Activated CD4-positive, alpha-beta T cell treated with anti-CD3 and anti-CD28 coated beads for 4 hours (primary cell): ENCODE data around the gene MRPS18A.
"Not testable (repeated sequence)": the region's sequence is repeated elsewhere in the genome, so short reads cannot be mapped to it uniquely, and the experiment has no call there.

Experiments
- DNase-seq, 2 donors: peaks; one replicate each; pipeline ENCODE4 v3.0.0-alpha.2; 2020

The MRPS18A gene

GRCh38 chr6:43669050-43669921, 18.3 kb downstream of the MRPS18A start:
- DNase-seq: no peak

- DNase-seq: peak; percentile 23 to 35
Measured at GRCh38 chr6:43668151-43669028, 19.2 kb downstream of the MRPS18A start.

GRCh38 chr6:43667245-43668150, 20.1 kb downstream of the MRPS18A start:
- peak; percentile 70 to 77 for DNase-seq

- no peak for DNase-seq
Measured at GRCh38 chr6:43666196-43666920, 21.2 kb downstream of the MRPS18A start.

GRCh38 chr6:43665376-43665775, 22.2 kb downstream of the MRPS18A start:
- no peak for DNase-seq

- DNase-seq: not testable (repeated sequence)
Measured at GRCh38 chr6:43662948-43663347, 24.6 kb downstream of the MRPS18A start.

GRCh38 chr6:43658161-43658560, 29.4 kb downstream of the MRPS18A start:
- no peak for DNase-seq

- no peak for DNase-seq
Measured at GRCh38 chr6:43657221-43657802, 30.3 kb downstream of the MRPS18A start.

- DNase-seq: not testable (repeated sequence)
Measured at GRCh38 chr6:43652822-43653221, 34.8 kb downstream of the MRPS18A start.

GRCh38 chr6:43648248-43648647, 39.3 kb downstream of the MRPS18A start:
- DNase-seq: no peak

- DNase-seq: no peak
Measured at GRCh38 chr6:43647613-43648012, 40.0 kb downstream of the MRPS18A start.

- no peak for DNase-seq
Measured at GRCh38 chr6:43645613-43645964, 42.0 kb downstream of the MRPS18A start.

- DNase-seq: peak; percentile 63 to 65
Measured at GRCh38 chr6:43644940-43645612, 42.5 kb downstream of the MRPS18A start, which contains the start of gene RSPH9. RSPH9 (plus strand) TSS chr6:43645036; CDS start chr6:43645099, 63 bp downstream.

GRCh38 chr6:43639984-43640800, 47.4 kb downstream of the MRPS18A start:
- no peak for DNase-seq

GRCh38 chr6:43636308-43636659, 51.3 kb downstream of the MRPS18A start:
- peak in 1 of 2 donors; percentile 5 for DNase-seq

GRCh38 chr6:43635387-43636307, 51.9 kb downstream of the MRPS18A start, which contains the start of gene MAD2L1BP:
MAD2L1BP (plus strand) TSS chr6:43635840; CDS start chr6:43635876, 36 bp downstream.
- DNase-seq: peak; percentile 84

GRCh38 chr6:43634702-43635303, 52.8 kb downstream of the MRPS18A start:
- DNase-seq: no peak

- DNase-seq: not testable (repeated sequence)
Measured at GRCh38 chr6:43633002-43633401, 54.6 kb downstream of the MRPS18A start.
